NT2/D1 (cell line): ENCODE measurements around the gene GON4L.

Source experiments
- SUZ12 ChIP-seq: IDR thresholded peaks from 2 replicates; pipeline ENCODE4 v1.6.1; 2011; ENCODE audit not compliant: insufficient read length, insufficient read depth; ENCODE audit errors: extremely low read depth
- YY1 ChIP-seq: IDR thresholded peaks from 2 replicates; pipeline ENCODE4 v1.6.1; 2011; ENCODE audit not compliant: insufficient read length, insufficient read depth
- ZNF274 ChIP-seq: IDR thresholded peaks from 2 replicates; pipeline ENCODE4 v1.6.1; 2011; ENCODE audit warnings: mild to moderate bottlenecking, low read depth, low read length

GRCh38 chr1:155859881-155860871 lies 3.2 kb upstream of the GON4L start:
- TF ChIP-seq ZNF274 (no peak), YY1 (no peak), SUZ12 (no peak)
